Measurements from ENCODE around the gene AP2A2.

- TF ChIP-seq TRIM28 (IDR thresholded peaks at IDR 0.05; ENCODE audit: borderline replicate concordance, low read length) = no peak
- no peak for TF ChIP-seq ZNF626 (tag by site-specific recombination; IDR thresholded peaks at IDR 0.05)
- TF ChIP-seq ZNF26 (tag by site-specific recombination; IDR thresholded peaks at IDR 0.05) = no peak
- no peak for TF ChIP-seq IKZF3 (tag by site-specific recombination; IDR thresholded peaks at IDR 0.05)
- no peak for TF ChIP-seq ZNF24 (tag by site-specific recombination; IDR thresholded peaks at IDR 0.05)
- TF ChIP-seq YY1 (tag by site-specific recombination; IDR thresholded peaks at IDR 0.05) = no peak
- no peak for TF ChIP-seq ZNF169 (tag by site-specific recombination; IDR thresholded peaks at IDR 0.05)
- no peak for TF ChIP-seq PRDM2 (tag by site-specific recombination; IDR thresholded peaks at IDR 0.05; ENCODE audit: borderline replicate concordance)
These were observed 99.1 kb downstream of the AP2A2 start for GRCh38 chr11:1024597-1025409.
